Cardiac fibroblast (primary cell): ENCODE measurements around the gene CRHR1.

Experiments used
- DNase-seq, 2 donors: peaks; one replicate each; pipeline versions ENCODE4 v3.0.0 to v3.0.0-alpha.2; 2010; ENCODE audit warnings: low read depth in 2 of 2
- H3K4me3 ChIP-seq, 2 donors: replicated peaks in 1 of 2; 1 replicate in 1 of 2; 2 replicates in 1 of 2; pipeline ENCODE4 v1.5.1; 2011; ENCODE audit warnings: low read depth in 2 of 2, low read length in 2 of 2, mild to moderate bottlenecking in 2 of 2, moderate library complexity in 1 of 2
- CTCF ChIP-seq: IDR thresholded peaks from one replicate; pipeline ENCODE4 v1.5.1; 2011; ENCODE audit warnings: low read depth, mild to moderate bottlenecking, low read length, inconsistent platforms

The CRHR1 gene

GRCh38 chr17:45833920-45834319 is 49.8 kb downstream of the CRHR1 start:
- no peak overlapping the region for H3K4me3 ChIP-seq
- DNase-seq = no peak
- TF ChIP-seq CTCF = no peak

DNA sequence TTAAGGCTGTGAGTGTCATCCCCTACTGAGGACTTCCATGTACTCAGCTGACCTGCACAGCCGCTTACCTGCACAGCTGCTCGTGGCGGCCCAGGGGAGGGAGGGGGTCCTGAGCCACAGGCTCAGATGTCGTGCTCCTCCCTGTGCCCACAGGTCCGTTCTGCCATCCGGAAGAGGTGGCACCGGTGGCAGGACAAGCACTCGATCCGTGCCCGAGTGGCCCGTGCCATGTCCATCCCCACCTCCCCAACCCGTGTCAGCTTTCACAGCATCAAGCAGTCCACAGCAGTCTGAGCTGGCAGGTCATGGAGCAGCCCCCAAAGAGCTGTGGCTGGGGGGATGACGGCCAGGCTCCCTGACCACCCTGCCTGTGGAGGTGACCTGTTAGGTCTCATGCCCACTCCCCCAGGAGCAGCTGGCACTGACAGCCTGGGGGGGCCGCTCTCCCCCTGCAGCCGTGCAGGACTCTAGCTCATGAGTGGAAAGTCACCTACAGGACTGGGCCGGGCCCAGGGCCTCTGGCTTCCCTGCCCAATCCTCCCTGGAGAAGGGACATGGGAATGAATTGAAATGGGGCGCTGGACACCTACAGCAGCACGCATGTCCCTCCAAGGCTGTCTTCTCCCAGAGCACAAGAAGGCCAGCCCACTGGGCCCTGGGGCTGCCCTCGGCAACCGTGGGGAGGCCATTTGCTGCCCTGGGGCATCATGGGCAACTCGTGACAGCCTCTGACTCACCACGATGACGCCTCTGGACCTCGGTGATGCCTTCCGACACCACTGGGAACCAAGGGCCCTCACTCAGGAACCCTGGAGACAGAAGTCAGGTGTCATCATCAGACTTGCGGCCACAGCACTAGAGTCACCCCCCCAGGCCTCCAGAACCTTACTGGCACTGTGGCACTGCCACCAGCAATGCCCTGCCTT is 50.6 kb downstream of the CRHR1 start:
- no peak for DNase-seq
- TF ChIP-seq CTCF = no peak
- H3K4me3 ChIP-seq = no peak overlapping the region

DNA sequence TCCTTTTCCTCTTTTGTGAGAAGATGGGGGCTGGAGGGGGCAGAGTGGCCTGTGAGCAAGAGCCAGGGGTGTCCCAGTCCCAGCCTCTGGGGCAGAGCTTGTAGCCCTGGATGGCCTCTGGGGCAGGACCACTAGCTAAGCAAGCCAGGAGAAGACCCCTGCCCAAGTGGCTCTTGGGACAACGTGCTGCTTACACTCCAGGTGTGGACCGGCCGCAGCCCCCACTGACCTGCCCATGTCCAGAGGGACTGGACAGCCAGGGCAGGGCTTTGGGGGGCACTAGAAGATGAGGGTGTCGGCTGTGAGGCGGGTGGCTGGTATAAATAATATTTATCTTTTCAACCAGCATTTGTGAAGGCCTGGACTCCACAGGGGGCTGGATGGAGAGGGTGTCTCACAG is 51.4 kb downstream of the CRHR1 start:
- TF ChIP-seq CTCF = no peak
- no peak overlapping the region for H3K4me3 ChIP-seq
- DNase-seq = no peak

- no peak for DNase-seq
- no peak overlapping the region for H3K4me3 ChIP-seq
- TF ChIP-seq CTCF = no peak
These were observed 52.2 kb downstream of the CRHR1 start for GRCh38 chr17:45836047-45837044.

DNA sequence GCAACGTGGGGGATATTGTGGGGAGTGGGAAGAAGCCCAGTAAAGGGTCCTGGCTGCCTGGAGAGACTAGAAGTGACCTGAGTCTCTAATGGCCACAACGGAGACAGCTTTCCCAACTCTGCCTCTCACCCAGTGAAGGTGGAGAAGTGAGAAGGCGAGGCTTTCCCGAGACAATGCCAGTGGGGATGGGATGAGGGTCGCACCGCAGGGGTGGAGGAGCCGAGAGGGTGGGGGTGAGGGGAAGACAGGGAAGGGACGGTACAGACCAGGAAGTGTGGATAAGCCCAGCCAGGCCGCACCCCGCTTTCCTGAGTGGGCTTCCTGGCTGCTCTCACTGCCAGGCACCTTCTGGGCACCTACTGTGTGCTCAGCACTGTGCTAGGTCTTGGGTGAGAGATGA is 53.1 kb downstream of the CRHR1 start:
- DNase-seq = no peak
- H3K4me3 ChIP-seq = no peak overlapping the region
- TF ChIP-seq CTCF = no peak

DNA sequence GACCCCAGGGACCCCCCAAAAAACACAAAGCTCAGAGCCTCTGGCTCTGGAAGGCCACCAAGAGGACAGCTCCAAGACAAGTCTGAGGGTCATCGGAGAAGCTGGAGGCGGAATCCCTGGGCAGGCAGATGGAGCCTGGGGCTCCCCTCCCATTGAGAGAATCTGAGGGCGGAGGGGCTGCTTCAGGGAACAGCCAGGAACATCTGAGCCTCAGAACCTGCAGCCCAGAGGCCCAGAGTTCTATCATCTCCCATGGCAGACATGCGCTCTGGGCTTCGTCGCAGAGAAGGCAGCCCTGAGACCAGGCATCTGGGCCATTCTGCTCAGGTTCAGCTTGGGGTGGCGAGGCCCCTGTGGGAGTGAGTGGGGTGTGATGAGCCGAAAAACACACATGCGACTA is 53.5 kb downstream of the CRHR1 start:
- no peak overlapping the region for H3K4me3 ChIP-seq
- no peak for TF ChIP-seq CTCF
- DNase-seq = no peak
